GM18499 (cell line): Measurements from ENCODE around the gene SLC13A3.

Experiments
- ATAC-seq: cut with Tn5 transposase; IDR thresholded peaks from one replicate; pipeline ENCODE4 v1.9.1; 2021; ENCODE audit warnings: moderate number of reproducible peaks; ENCODE audit not compliant: insufficient read depth, unreplicated experiment

The SLC13A3 gene

GRCh38 chr20:46638134-46638897, 12.9 kb downstream of the SLC13A3 start:
- no peak for ATAC-seq

- no peak for ATAC-seq
Measured at GRCh38 chr20:46637427-46638133, 13.7 kb downstream of the SLC13A3 start.

GRCh38 chr20:46637020-46637419, 14.2 kb downstream of the SLC13A3 start:
- ATAC-seq: no peak

GRCh38 chr20:46636514-46636913, 14.7 kb downstream of the SLC13A3 start:
- ATAC-seq: no peak

GRCh38 chr20:46635514-46636136, 15.6 kb downstream of the SLC13A3 start:
- no peak for ATAC-seq

- no peak for ATAC-seq
Measured at GRCh38 chr20:46634528-46634927, 16.7 kb downstream of the SLC13A3 start.

GRCh38 chr20:46631874-46632446, 19.3 kb downstream of the SLC13A3 start:
- no peak for ATAC-seq

- ATAC-seq: no peak
Measured at GRCh38 chr20:46631212-46631869, 19.9 kb downstream of the SLC13A3 start.

GRCh38 chr20:46630306-46630705, 21.0 kb downstream of the SLC13A3 start:
- no peak for ATAC-seq

- no peak for ATAC-seq
Measured at GRCh38 chr20:46629341-46629740, 21.9 kb downstream of the SLC13A3 start.

GRCh38 chr20:46627234-46627633, 24.0 kb downstream of the SLC13A3 start:
- no peak for ATAC-seq

- ATAC-seq: no peak
Measured at GRCh38 chr20:46626758-46627157, 24.5 kb downstream of the SLC13A3 start.

- no peak for ATAC-seq
Measured at GRCh38 chr20:46625875-46626373, 25.3 kb downstream of the SLC13A3 start.

- ATAC-seq: no peak
Measured at GRCh38 chr20:46624946-46625345, 26.3 kb downstream of the SLC13A3 start.

- ATAC-seq: no peak
Measured at GRCh38 chr20:46622165-46622564, 29.1 kb downstream of the SLC13A3 start.

- no peak for ATAC-seq
Measured at GRCh38 chr20:46621492-46621891, 29.8 kb downstream of the SLC13A3 start.

- no peak for ATAC-seq
Measured at GRCh38 chr20:46619445-46619844, 31.8 kb downstream of the SLC13A3 start.

- ATAC-seq: no peak
Measured at GRCh38 chr20:46618316-46619100, 32.8 kb downstream of the SLC13A3 start.

GRCh38 chr20:46614503-46614902, 36.8 kb downstream of the SLC13A3 start:
- no peak for ATAC-seq

GRCh38 chr20:46610145-46610544, 41.1 kb downstream of the SLC13A3 start:
- no peak for ATAC-seq
